ENCODE results near the gene GRIA4. TPM values are rescaled to one million over a fixed set of nuclear protein-coding genes. Genes with fewer than 3 reads are reported as not detected.
"Not testable (repeated sequence)": the region's sequence is repeated elsewhere in the genome, so short reads cannot be mapped to it uniquely, and the experiment has no call there.

Gene GRIA4
- polyA plus RNA-seq, 1 donor = 0.75 TPM

DNA sequence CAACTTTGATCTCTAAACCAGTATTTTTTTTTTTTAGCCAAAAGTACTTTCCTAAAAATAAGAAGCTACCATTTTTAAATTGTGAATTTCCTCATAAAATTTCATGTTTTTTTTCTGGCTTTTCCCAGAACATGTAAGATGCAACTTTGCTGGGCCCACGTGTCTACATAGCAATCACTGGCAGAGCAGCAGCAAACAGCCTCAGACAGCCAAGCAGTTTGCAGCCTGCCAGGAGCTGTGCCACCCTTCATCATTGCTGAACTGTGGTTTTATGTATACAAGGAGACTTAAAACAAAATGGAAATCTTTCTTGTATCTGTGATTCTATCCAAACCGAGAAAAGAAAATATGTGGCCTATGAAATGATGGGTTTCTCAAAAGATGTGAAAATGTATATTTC lies 110.2 kb downstream of the GRIA4 start:
- no peak for DNase-seq

- DNase-seq = no peak
Observed at GRCh38 chr11:105723269-105723668, 113.4 kb downstream of the GRIA4 start.

DNA sequence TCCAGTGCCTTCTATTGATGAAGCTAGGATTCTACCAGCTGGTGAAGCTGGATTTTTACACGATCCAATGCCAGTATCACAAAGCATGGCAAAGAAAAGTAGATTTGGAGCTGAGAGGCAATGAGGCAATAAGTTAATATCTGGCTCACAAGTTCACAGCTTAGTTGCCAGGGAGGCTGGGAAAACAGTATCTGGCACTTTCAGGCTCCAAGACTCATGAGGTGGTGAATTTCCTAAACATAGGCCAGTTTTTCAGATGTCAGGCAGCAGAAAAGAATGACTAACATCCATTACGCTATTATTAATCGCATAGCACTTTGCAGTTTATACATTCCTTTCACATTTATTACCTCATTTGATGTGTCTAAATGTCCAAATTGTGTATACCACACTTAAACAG lies 122.7 kb downstream of the GRIA4 start:
- DNase-seq = no peak

GRCh38 chr11:105734426-105734825 lies 124.6 kb downstream of the GRIA4 start:
- peak; percentile 21 for DNase-seq

- DNase-seq = no peak
Observed at GRCh38 chr11:105738251-105738650, 128.4 kb downstream of the GRIA4 start.

- DNase-seq = no peak
Observed at GRCh38 chr11:105738986-105739795, 129.3 kb downstream of the GRIA4 start.

DNA sequence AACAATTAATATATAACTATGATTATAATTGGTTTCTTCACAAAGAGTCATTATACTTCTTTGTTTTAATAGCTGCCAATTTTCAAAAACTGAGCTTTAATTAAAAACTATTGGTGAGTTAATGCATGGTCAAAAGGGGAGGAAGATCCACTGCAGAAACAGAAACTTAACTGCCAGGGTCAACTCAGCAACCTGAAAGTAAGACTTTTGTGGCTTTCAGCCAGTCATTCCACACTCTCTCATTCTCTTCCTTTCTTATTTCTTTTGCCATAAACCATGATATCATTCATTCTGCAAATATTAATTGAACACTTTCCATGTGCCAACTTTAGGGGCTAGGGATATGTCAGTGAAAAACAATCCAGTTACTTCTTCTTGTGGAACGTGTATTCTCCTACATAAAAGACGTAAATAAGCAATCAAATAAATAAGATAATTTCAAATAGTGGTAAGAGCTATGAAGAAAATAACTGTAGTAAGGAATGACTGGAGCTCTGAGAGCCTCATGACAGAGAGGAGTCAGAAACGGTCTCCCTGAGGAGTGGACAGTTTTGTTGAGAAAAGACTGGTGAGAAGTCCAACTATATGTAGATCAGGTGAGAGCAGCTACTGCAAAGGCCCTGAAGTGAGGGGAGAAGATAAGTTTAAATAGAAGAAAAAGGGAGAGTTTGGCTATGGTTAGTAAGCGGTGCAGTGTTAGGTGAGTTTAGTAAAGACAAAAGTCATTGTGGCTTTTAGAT lies 130.5 kb downstream of the GRIA4 start:
- no peak for DNase-seq

GRCh38 chr11:105741488-105742020 lies 131.7 kb downstream of the GRIA4 start:
- no peak for DNase-seq

- no peak for DNase-seq
Observed at GRCh38 chr11:105754260-105754659, 144.4 kb downstream of the GRIA4 start.

DNA sequence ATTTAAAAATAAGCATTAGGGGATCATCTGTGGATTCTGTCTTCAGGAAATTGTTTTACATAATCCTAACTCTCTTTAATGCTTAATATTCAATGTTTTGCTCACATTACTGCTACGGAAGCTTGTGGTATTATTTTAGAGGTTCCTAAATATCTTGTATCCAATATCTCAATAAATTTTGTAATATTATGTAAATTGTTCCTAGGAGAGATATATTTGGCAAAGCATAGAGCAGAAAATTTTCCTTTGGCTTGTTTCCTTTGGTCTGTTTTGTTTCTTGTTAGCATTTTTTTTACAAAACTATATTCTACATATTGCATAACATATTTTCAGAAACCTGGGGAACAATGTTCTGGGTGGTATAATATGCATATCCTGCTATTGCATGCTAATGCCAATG lies 144.8 kb downstream of the GRIA4 start:
- no peak for DNase-seq

DNA sequence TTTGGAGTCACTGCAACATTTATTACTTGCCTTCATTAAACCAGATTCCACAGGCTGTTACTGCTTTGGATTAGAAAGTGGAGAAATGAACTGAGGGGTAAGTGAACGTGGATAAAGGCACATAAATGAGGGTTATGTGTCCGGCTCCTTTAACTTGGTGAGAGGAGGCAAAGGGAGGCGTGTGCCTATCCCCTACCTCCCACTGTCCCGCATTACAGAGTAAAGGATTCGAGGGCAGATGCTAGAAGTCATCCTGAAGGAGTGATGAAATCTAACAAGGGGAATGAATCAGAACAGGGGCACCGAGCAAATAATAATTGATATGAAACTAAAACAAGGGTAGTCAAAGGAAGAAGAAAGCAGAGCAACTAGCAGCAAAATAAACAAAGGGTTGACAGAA lies 147.2 kb downstream of the GRIA4 start:
- DNase-seq = no peak

GRCh38 chr11:105763594-105763993 lies 153.7 kb downstream of the GRIA4 start:
- no peak for DNase-seq

GRCh38 chr11:105767931-105768330 lies 158.1 kb downstream of the GRIA4 start:
- DNase-seq = no peak

DNA sequence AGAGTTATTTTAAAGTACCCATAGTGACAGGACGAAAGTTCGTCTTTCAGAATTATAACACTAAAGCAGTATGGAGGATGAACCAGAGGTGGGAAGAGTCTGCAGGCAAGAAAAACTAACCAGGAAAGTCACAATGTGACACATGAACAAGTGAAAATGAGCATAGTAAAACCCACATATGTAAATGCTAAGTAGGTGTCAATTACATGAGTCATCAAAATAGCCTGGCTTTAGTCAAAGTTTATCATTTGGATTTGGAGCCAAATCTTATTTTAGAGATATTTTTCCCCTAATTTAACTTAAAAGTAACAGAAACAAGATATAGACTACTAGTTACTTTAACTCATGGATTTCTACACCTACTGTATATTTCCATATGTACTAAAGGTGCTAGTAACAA lies 159.8 kb downstream of the GRIA4 start:
- no peak for DNase-seq

DNA sequence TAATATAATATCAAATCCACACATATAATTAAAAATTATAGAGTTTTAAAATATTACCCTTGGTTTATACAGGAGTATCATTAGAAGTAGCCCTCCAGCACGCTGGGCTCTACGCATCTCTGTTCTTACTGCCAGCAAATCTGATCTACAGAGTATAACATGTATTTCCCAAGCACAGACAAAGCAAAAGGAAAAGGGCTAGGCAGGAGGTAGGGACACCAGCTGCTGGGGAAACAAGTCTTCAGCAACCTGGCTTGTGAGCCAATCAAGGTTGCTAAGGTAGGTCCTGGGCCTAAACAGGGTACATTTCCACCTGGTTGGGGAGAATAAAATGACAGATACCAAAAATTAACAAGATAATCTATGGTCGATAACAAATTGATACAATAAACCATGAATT lies 163.6 kb downstream of the GRIA4 start:
- not testable (repeated sequence) for DNase-seq

GRCh38 chr11:105774899-105775298 lies 165.0 kb downstream of the GRIA4 start:
- DNase-seq = no peak

DNA sequence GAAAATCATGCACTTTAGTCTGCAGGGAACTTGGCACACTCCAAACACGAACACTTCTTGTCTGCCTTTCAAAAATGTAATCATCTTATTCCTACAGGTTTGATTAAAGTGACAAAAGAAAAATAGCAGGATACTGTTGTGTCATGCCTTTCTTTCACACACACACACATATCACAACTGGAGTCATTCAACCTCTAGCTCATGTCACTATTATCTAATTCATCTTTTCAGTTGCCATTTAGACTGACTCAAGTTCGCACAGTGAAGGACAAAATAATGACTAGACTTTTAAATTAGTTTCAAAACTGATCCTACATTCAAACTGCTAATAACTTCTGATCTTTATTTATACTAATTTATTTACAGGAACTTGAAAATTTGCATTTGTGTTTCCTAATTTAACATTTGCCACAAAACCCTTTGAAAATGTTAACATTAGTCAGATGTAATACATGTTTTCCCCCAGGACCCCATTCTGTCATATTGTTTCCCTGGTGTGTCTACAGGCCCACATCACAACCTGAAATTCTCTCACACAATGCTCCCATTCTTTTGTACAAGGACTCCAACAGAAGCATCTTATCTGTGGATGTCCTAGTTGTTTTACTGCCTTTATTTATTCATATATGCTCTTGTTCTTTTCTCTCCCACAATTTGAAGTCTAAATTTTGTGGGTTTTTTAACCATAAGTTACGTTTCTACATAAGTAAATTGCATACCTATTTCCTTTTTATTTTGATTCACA lies 171.1 kb downstream of the GRIA4 start:
- DNase-seq = no peak

GRCh38 chr11:105781807-105782206 lies 171.9 kb downstream of the GRIA4 start:
- no peak for DNase-seq

GRCh38 chr11:105783216-105783615 lies 173.3 kb downstream of the GRIA4 start:
- DNase-seq = no peak

DNA sequence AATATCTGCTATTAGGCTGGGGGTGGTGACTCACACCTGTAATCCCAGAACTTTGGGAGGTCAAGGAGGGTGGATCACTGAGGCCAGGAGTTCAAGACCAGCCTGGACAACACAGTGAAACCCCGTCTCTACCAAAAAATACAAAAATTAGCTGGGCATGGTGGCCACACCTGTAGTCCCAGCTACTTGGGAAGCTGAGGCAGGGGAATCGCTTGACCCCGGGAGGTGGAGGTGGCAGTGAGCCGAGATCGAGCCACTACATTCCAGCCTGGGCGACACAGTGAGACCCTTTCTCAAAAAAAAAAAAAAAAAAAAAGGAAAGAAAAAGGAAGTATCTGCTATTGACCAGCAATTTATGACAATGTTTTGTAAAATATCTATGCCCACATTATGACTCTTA lies 176.0 kb downstream of the GRIA4 start:
- DNase-seq = not testable (repeated sequence)

DNA sequence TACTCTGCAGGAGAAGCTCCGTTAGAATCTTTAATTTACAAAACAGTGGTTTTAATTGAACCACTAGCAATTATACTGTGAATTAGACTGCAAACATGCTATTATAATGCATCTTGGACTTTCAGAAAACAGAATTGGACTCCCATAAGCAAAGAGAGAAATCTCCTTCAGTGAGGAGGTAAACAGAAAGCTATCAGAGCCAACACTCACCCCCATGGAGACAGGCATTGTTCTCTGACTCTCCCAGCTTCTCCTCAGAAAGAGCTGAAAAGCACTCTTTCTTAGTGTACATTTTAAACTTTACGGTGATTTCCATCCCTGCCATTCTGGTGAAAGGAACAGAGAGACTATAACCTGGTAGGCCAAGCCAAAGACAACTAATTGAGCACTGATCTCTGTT lies 176.9 kb downstream of the GRIA4 start:
- DNase-seq = no peak

DNA sequence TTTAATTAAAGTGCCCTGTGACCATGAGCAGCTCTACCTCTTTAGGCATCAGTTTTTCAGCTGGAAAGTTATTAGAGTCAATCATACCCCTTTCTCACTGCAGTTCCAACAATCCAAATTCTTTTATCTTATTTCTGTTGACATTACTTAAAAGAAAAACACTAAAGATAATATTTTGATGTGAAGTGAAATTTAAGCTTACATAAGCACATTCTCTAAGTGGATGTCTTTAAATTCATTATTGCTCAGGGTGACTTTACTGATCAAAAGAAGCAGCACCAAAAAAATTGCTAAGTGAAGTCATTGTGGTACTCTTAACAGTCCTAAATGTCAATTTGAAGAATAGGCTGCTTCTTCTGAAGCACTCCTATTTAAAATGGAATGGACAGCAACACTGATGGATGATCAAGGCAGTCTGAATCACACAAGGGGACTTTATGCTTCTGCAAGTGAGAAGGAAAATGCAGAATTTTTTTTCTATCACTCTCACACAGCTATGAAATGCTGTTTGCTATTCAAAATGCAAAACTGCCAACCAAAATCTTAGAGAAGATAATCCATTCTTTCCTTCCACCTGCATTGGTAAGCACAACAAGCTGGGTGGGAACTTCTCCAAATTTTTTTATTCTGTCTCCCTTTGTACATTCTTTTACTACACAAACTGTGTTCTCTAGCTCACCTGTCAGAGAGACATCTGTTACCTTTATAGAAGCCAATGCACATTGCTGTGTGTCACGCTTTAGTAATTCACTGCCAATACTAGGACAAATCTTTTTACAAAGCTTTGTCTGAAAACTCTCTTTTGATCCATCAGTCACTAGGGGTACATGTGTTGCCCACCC lies 179.9 kb downstream of the GRIA4 start:
- DNase-seq = no peak
